Measurements from ENCODE around the gene RACGAP1.

RACGAP1 gene

GRCh38 chr12:50021031-50021430, 4.3 kb downstream of the RACGAP1 start:
- H3K36me3 ChIP-seq (ENCODE audit: insufficient read depth, low read length): no peaks in the 10 kb centered on the region
- H3K9me3 ChIP-seq (ENCODE audit: low read length): no peaks in the 10 kb centered on the region
- no peak overlapping the region for H3K9ac ChIP-seq (ENCODE audit: low read length)
- no peaks in the 10 kb centered on the region for H3K27me3 ChIP-seq (ENCODE audit: control insufficient read depth in 1 of 2, insufficient read depth in 2 of 2, low read length in 2 of 2)
- H3K4me1 ChIP-seq (ENCODE audit: insufficient read depth, low read length): peaks cover 33% of the 10 kb centered on the region
- peak overlapping the region; percentile 41 for H3K27ac ChIP-seq (ENCODE audit: low read depth, low read length)
- no peak overlapping the region for H3K4me3 ChIP-seq (ENCODE audit: low read depth in 1 of 2, low read length in 2 of 2)

GRCh38 chr12:50019524-50019923, 5.8 kb downstream of the RACGAP1 start:
- Histone ChIP-seq H3K4me3 (ENCODE audit: low read depth in 1 of 2, low read length in 2 of 2) (no peak overlapping the region), H3K36me3 (ENCODE audit: insufficient read depth, low read length) (no peaks in the 10 kb centered on the region), H3K27ac (ENCODE audit: low read depth, low read length) (no peak overlapping the region), H3K9me3 (ENCODE audit: low read length) (no peaks in the 10 kb centered on the region), H3K27me3 (ENCODE audit: control insufficient read depth in 1 of 2, insufficient read depth in 2 of 2, low read length in 2 of 2) (no peaks in the 10 kb centered on the region), H3K4me1 (ENCODE audit: insufficient read depth, low read length) (peaks cover 29% of the 10 kb centered on the region), H3K9ac (ENCODE audit: low read length) (no peak overlapping the region)

- H3K9me3 ChIP-seq (ENCODE audit: low read length): no peaks in the 10 kb centered on the region
- H3K4me1 ChIP-seq (ENCODE audit: insufficient read depth, low read length): peaks cover 28% of the 10 kb centered on the region
- H3K27ac ChIP-seq (ENCODE audit: low read depth, low read length): no peak overlapping the region
- H3K36me3 ChIP-seq (ENCODE audit: insufficient read depth, low read length): no peaks in the 10 kb centered on the region
- H3K9ac ChIP-seq (ENCODE audit: low read length): no peak overlapping the region
- no peaks in the 10 kb centered on the region for H3K27me3 ChIP-seq (ENCODE audit: control insufficient read depth in 1 of 2, insufficient read depth in 2 of 2, low read length in 2 of 2)
- no peak overlapping the region for H3K4me3 ChIP-seq (ENCODE audit: low read depth in 1 of 2, low read length in 2 of 2)
Measured at GRCh38 chr12:50018968-50019367, 6.3 kb downstream of the RACGAP1 start.

- no peaks in the 10 kb centered on the region for H3K9me3 ChIP-seq (ENCODE audit: low read length)
- no peak overlapping the region for H3K9ac ChIP-seq (ENCODE audit: low read length)
- H3K4me1 ChIP-seq (ENCODE audit: insufficient read depth, low read length): peaks cover 28% of the 10 kb centered on the region
- H3K36me3 ChIP-seq (ENCODE audit: insufficient read depth, low read length): no peaks in the 10 kb centered on the region
- no peaks in the 10 kb centered on the region for H3K27me3 ChIP-seq (ENCODE audit: control insufficient read depth in 1 of 2, insufficient read depth in 2 of 2, low read length in 2 of 2)
- no peak overlapping the region for H3K4me3 ChIP-seq (ENCODE audit: low read depth in 1 of 2, low read length in 2 of 2)
- H3K27ac ChIP-seq (ENCODE audit: low read depth, low read length): no peak overlapping the region
Measured at GRCh38 chr12:50018154-50018553, 7.1 kb downstream of the RACGAP1 start.

GRCh38 chr12:50017641-50018040, 7.7 kb downstream of the RACGAP1 start:
- Histone ChIP-seq H3K4me1 (ENCODE audit: insufficient read depth, low read length) (peaks cover 28% of the 10 kb centered on the region), H3K27ac (ENCODE audit: low read depth, low read length) (peak overlapping the region; percentile 63), H3K9ac (ENCODE audit: low read length) (peak overlapping the region; percentile 20), H3K9me3 (ENCODE audit: low read length) (no peaks in the 10 kb centered on the region), H3K36me3 (ENCODE audit: insufficient read depth, low read length) (no peaks in the 10 kb centered on the region), H3K4me3 (ENCODE audit: low read depth in 1 of 2, low read length in 2 of 2) (no peak overlapping the region), H3K27me3 (ENCODE audit: control insufficient read depth in 1 of 2, insufficient read depth in 2 of 2, low read length in 2 of 2) (no peaks in the 10 kb centered on the region)

- Histone ChIP-seq H3K9me3 (ENCODE audit: low read length) (no peaks in the 10 kb centered on the region), H3K27ac (ENCODE audit: low read depth, low read length) (peak overlapping the region; percentile 65), H3K9ac (ENCODE audit: low read length) (peak overlapping the region; percentile 20), H3K4me3 (ENCODE audit: low read depth in 1 of 2, low read length in 2 of 2) (no peak overlapping the region), H3K27me3 (ENCODE audit: control insufficient read depth in 1 of 2, insufficient read depth in 2 of 2, low read length in 2 of 2) (no peaks in the 10 kb centered on the region), H3K36me3 (ENCODE audit: insufficient read depth, low read length) (no peaks in the 10 kb centered on the region), H3K4me1 (ENCODE audit: insufficient read depth, low read length) (peaks cover 28% of the 10 kb centered on the region)
Measured at GRCh38 chr12:50016501-50017475, 8.5 kb downstream of the RACGAP1 start.

- Histone ChIP-seq H3K9ac (ENCODE audit: low read length) (no peak overlapping the region), H3K4me3 (ENCODE audit: low read depth in 1 of 2, low read length in 2 of 2) (no peak overlapping the region), H3K4me1 (ENCODE audit: insufficient read depth, low read length) (peaks cover 16% of the 10 kb centered on the region), H3K36me3 (ENCODE audit: insufficient read depth, low read length) (no peaks in the 10 kb centered on the region), H3K27me3 (ENCODE audit: control insufficient read depth in 1 of 2, insufficient read depth in 2 of 2, low read length in 2 of 2) (no peaks in the 10 kb centered on the region), H3K9me3 (ENCODE audit: low read length) (no peaks in the 10 kb centered on the region), H3K27ac (ENCODE audit: low read depth, low read length) (no peak overlapping the region)
Measured at GRCh38 chr12:50014342-50014741, 11.0 kb downstream of the RACGAP1 start.

DNA sequence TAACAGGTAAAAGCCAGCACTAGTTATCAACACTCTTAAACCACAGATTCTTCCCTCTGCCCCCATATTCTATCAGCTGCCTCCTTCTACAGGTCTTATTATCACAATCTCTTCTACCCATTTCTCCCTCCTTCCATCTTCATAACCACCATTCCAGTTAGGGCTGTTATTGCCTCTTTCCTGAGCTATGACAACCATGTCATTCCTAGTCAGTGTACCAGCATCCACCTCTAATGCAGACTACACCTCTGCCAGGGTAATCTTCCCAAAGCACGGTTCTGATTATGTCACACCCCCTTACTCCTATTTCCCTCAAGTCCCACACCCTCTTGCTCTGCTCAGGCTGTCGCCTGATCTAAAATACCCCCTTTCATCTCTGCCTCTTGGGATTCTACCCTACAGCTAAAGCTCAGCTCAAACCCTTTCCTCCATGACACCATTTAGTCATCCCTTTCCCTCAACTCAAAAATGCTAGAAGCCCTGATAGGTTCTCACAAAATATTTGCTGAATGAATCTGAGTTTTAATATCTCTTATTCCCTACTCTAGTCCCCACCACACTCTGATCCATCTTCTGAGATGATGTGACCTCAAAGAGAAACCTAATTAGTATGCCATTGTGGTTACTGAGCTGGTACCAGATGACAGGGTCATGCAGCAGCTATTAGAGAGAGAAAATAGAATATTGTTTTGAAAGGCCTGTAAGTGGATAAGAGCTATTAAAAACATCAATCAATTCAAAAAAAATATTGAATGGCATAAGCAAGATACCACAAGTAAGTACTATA, 11.7 kb downstream of the RACGAP1 start:
- H3K9me3 ChIP-seq (ENCODE audit: low read length): no peaks in the 10 kb centered on the region
- no peak overlapping the region for H3K27ac ChIP-seq (ENCODE audit: low read depth, low read length)
- H3K9ac ChIP-seq (ENCODE audit: low read length): no peak overlapping the region
- no peaks in the 10 kb centered on the region for H3K36me3 ChIP-seq (ENCODE audit: insufficient read depth, low read length)
- no peak overlapping the region for H3K4me3 ChIP-seq (ENCODE audit: low read depth in 1 of 2, low read length in 2 of 2)
- H3K27me3 ChIP-seq (ENCODE audit: control insufficient read depth in 1 of 2, insufficient read depth in 2 of 2, low read length in 2 of 2): no peaks in the 10 kb centered on the region
- peaks cover 16% of the 10 kb centered on the region for H3K4me1 ChIP-seq (ENCODE audit: insufficient read depth, low read length)

- no peaks in the 10 kb centered on the region for H3K27me3 ChIP-seq (ENCODE audit: control insufficient read depth in 1 of 2, insufficient read depth in 2 of 2, low read length in 2 of 2)
- no peak overlapping the region for H3K9ac ChIP-seq (ENCODE audit: low read length)
- no peaks in the 10 kb centered on the region for H3K36me3 ChIP-seq (ENCODE audit: insufficient read depth, low read length)
- peaks cover 42% of the 10 kb centered on the region for H3K4me1 ChIP-seq (ENCODE audit: insufficient read depth, low read length)
- H3K27ac ChIP-seq (ENCODE audit: low read depth, low read length): peak overlapping the region; percentile 54
- H3K9me3 ChIP-seq (ENCODE audit: low read length): no peaks in the 10 kb centered on the region
- H3K4me3 ChIP-seq (ENCODE audit: low read depth in 1 of 2, low read length in 2 of 2): no peak overlapping the region
Measured at GRCh38 chr12:50006754-50007442, 18.4 kb downstream of the RACGAP1 start.

DNA sequence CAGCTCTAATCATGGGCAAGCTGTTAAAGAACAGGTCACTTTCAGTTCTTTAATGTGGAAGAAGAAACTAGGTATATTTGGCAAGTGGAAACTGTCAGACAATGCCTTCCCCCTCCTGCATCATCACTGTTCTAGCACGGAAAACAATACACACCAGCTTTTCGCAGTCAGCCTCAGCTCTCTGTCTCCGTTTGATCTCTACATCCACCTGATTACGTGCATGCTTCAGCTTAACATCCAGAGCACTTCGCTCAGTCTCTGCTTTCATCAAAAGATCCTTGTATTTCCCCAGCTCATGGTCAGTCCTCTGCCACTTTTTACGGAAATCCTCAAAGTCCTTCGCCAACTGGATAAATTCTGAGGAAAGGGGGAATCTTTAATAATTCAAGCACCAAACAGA, 19.0 kb downstream of the RACGAP1 start:
- peaks cover 42% of the 10 kb centered on the region for H3K4me1 ChIP-seq (ENCODE audit: insufficient read depth, low read length)
- H3K9me3 ChIP-seq (ENCODE audit: low read length): no peaks in the 10 kb centered on the region
- no peak overlapping the region for H3K4me3 ChIP-seq (ENCODE audit: low read depth in 1 of 2, low read length in 2 of 2)
- no peak overlapping the region for H3K9ac ChIP-seq (ENCODE audit: low read length)
- H3K36me3 ChIP-seq (ENCODE audit: insufficient read depth, low read length): no peaks in the 10 kb centered on the region
- peak overlapping the region; percentile 81 for H3K27ac ChIP-seq (ENCODE audit: low read depth, low read length)
- no peaks in the 10 kb centered on the region for H3K27me3 ChIP-seq (ENCODE audit: control insufficient read depth in 1 of 2, insufficient read depth in 2 of 2, low read length in 2 of 2)

GRCh38 chr12:50005175-50005574, 20.1 kb downstream of the RACGAP1 start:
- Histone ChIP-seq H3K9me3 (ENCODE audit: low read length) (no peaks in the 10 kb centered on the region), H3K27ac (ENCODE audit: low read depth, low read length) (peak overlapping the region; percentile 81), H3K4me1 (ENCODE audit: insufficient read depth, low read length) (peaks cover 42% of the 10 kb centered on the region), H3K27me3 (ENCODE audit: control insufficient read depth in 1 of 2, insufficient read depth in 2 of 2, low read length in 2 of 2) (no peaks in the 10 kb centered on the region), H3K36me3 (ENCODE audit: insufficient read depth, low read length) (peaks cover 5% of the 10 kb centered on the region), H3K9ac (ENCODE audit: low read length) (no peak overlapping the region), H3K4me3 (ENCODE audit: low read depth in 1 of 2, low read length in 2 of 2) (no peak overlapping the region)

Measured in muscle layer of colon (tissue), 2 donors.